ENCODE results near the gene NOL3. TPM values are rescaled to one million over a fixed set of nuclear protein-coding genes. Genes with fewer than 3 reads are reported as not detected.

The NOL3 gene
- total RNA-seq, 1 experiment from 2014 or later = 91.6 TPM

DNA sequence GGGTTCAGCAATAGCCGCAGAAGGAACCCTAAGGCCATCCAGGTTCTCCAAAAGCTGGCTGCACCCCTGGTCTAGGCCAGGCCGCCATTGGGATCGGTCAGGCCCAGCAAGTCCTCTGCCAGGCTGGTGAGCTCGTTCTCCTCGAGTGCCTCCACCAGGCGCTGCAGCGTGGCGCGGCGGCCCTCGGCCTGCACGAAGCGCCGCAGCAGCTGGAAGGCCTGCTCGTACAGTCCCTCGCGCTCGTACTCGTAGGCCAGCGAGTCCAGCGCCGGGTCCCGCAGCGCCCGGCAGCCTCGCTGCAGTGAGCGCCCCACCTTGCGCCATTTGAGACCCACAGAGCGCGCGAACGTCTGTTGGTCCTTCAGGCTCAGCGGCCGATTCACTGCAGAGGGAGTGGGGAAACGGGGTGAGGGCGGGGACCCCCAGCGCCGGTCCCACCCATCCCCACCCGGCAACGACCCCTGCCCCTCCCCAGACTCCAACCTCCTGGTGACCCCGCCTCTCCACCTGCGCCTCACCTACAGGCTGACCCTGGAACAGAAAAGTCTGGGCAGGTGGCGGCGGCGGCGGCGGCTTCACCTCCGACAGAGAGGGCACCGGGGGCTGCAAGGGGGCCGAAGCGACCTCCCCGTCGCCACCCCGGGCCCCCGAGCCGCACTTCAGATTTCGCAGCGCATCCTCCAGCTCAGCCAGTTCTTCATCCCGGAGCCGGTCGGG, 15.6 kb upstream of the NOL3 start:
- CTCF ChIA-PET = interaction anchor here (0.7 to 1.1 kb wide), 3 partner anchors 16 to 137 kb away, joined by 3 to 10 read pairs (median 10); partner anchors contain the start of gene NOL3
- H3K27ac ChIP-seq (ENCODE audit: low read length) = no peak overlapping the region

GRCh38 chr16:67155295-67156142, 14.8 kb upstream of the NOL3 start:
- no peaks in the 10 kb centered on the region for H3K36me3 ChIP-seq (ENCODE audit: low read depth, low read length)
- CTCF ChIA-PET = interaction anchor here (0.6 to 1.1 kb wide), 5 partner anchors 15 to 197 kb away, joined by 3 to 10 read pairs (median 4); partner anchors contain the start of gene NOL3
- H3K9me3 ChIP-seq (ENCODE audit: low read length) = no peaks in the 10 kb centered on the region
- no peaks in the 10 kb centered on the region for H3F3A ChIP-seq (ENCODE audit: low read length, unreplicated experiment)
- DNase-seq (peak; percentile 71), ATAC-seq (peak; percentile 52)
- TF ChIP-seq, protein P1, sequence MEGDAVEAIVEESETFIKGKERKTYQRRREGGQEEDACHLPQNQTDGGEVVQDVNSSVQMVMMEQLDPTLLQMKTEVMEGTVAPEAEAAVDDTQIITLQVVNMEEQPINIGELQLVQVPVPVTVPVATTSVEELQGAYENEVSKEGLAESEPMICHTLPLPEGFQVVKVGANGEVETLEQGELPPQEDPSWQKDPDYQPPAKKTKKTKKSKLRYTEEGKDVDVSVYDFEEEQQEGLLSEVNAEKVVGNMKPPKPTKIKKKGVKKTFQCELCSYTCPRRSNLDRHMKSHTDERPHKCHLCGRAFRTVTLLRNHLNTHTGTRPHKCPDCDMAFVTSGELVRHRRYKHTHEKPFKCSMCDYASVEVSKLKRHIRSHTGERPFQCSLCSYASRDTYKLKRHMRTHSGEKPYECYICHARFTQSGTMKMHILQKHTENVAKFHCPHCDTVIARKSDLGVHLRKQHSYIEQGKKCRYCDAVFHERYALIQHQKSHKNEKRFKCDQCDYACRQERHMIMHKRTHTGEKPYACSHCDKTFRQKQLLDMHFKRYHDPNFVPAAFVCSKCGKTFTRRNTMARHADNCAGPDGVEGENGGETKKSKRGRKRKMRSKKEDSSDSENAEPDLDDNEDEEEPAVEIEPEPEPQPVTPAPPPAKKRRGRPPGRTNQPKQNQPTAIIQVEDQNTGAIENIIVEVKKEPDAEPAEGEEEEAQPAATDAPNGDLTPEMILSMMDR (conservative IDR thresholded peaks at IDR 0.05; ENCODE audit: low read depth, low read length) = peak; percentile 81
- TF ChIP-seq EZH2phosphoT487 (IDR thresholded peaks at IDR 0.05; ENCODE audit: borderline replicate concordance, low read length) = no peak
- TF ChIP-seq EZH2 (IDR thresholded peaks at IDR 0.05; ENCODE audit: low read length, unreplicated experiment) = no peak
- H3K4me1 ChIP-seq (ENCODE audit: insufficient read depth, low read length) = peaks cover 13% of the 10 kb centered on the region
- H3K4me3 ChIP-seq (ENCODE audit: low read length) = peak overlapping the region; percentile 43; the same call in 1 of the 2 replicates
- no peaks in the 10 kb centered on the region for H3K9me2 ChIP-seq (replicated peaks; ENCODE audit: low read length)
- H4K20me1 ChIP-seq (ENCODE audit: low read length) = no peaks in the 10 kb centered on the region
- H3K27ac ChIP-seq (ENCODE audit: low read length) = no peak overlapping the region
- intact Hi-C loops (cut with micrococcal nuclease) = loop anchor here (5.0 kb wide), 1 partner anchor 203 kb away; no protein-coding TSS in a partner anchor
- no TSS peak for BruUV-seq (replicated peaks)
- no peaks in the 10 kb centered on the region for H3K79me2 ChIP-seq (ENCODE audit: low read length)
- no peaks in the 10 kb centered on the region for H3K27me3 ChIP-seq (ENCODE audit: low read length)
- no peak overlapping the region for H3K9ac ChIP-seq (ENCODE audit: low read length)
- POLR2A ChIA-PET (ENCODE audit: unreplicated experiment) = no interaction called here
- H2AFZ ChIP-seq (ENCODE audit: low read length) = no peak overlapping the region
- H3K4me2 ChIP-seq (ENCODE audit: low read length) = peak overlapping the region; percentile 70

More for the DNA sequence above, 15.6 kb upstream of the NOL3 start:
- ATAC-seq (no peak), DNase-seq (no peak)
- Histone ChIP-seq H3K9me2 (replicated peaks; ENCODE audit: low read length) (no peaks in the 10 kb centered on the region), H3K9ac (ENCODE audit: low read length) (no peak overlapping the region), H3K27me3 (ENCODE audit: low read length) (no peaks in the 10 kb centered on the region), H3K79me2 (ENCODE audit: low read length) (no peaks in the 10 kb centered on the region), H3K4me1 (ENCODE audit: insufficient read depth, low read length) (peaks cover 13% of the 10 kb centered on the region), H2AFZ (ENCODE audit: low read length) (no peak overlapping the region), H3K9me3 (ENCODE audit: low read length) (no peaks in the 10 kb centered on the region), H3K4me2 (ENCODE audit: low read length) (peak overlapping the region; percentile 70), H3K36me3 (ENCODE audit: low read depth, low read length) (no peaks in the 10 kb centered on the region), H4K20me1 (ENCODE audit: low read length) (no peaks in the 10 kb centered on the region), H3F3A (ENCODE audit: low read length, unreplicated experiment) (no peaks in the 10 kb centered on the region), H3K4me3 (ENCODE audit: low read length) (peak overlapping the region; percentile 43; the same call in 1 of the 2 replicates)
- POLR2A ChIA-PET (ENCODE audit: unreplicated experiment) = no interaction called here
- intact Hi-C loops (cut with micrococcal nuclease) = loop anchor here (5.0 kb wide), 1 partner anchor 202 kb away; no protein-coding TSS in a partner anchor
- TF ChIP-seq EZH2phosphoT487 (IDR thresholded peaks at IDR 0.05; ENCODE audit: borderline replicate concordance, low read length) = no peak
- TF ChIP-seq, protein P1 (conservative IDR thresholded peaks at IDR 0.05; ENCODE audit: low read depth, low read length) = no peak
- TF ChIP-seq EZH2 (IDR thresholded peaks at IDR 0.05; ENCODE audit: low read length, unreplicated experiment) = no peak
- no TSS peak for BruUV-seq (replicated peaks)

All from PC-3 (cell line).